Gastrocnemius medialis (tissue), 4 donors: ENCODE data around the gene SHLD1.

Experiments
- POLR2A ChIP-seq, 2 donors: fragments of 450-650 bp; IDR thresholded peaks; one replicate each; pipeline ENCODE4 v1.6.1; 2017; ENCODE audit warnings: antibody characterized with exemption in 2 of 2, mild to moderate bottlenecking in 2 of 2, moderate library complexity in 2 of 2
- TF ChIP-seq, protein P1 (sequence below), 5 experiments: fragments of 450-650 bp in 3 of 5; fragments of 200-600 bp in 2 of 5; sonication (generic) in 2 of 5; IDR thresholded peaks in 4 of 5; conservative IDR thresholded peaks in 1 of 5; 1 replicate in 4 of 5; 2 replicates in 1 of 5; pipeline ENCODE4 v1.5.1; 2016 to 2019; ENCODE audit warnings: antibody characterized with exemption in 5 of 5, mild to moderate bottlenecking in 3 of 5, moderate library complexity in 3 of 5

DNA sequence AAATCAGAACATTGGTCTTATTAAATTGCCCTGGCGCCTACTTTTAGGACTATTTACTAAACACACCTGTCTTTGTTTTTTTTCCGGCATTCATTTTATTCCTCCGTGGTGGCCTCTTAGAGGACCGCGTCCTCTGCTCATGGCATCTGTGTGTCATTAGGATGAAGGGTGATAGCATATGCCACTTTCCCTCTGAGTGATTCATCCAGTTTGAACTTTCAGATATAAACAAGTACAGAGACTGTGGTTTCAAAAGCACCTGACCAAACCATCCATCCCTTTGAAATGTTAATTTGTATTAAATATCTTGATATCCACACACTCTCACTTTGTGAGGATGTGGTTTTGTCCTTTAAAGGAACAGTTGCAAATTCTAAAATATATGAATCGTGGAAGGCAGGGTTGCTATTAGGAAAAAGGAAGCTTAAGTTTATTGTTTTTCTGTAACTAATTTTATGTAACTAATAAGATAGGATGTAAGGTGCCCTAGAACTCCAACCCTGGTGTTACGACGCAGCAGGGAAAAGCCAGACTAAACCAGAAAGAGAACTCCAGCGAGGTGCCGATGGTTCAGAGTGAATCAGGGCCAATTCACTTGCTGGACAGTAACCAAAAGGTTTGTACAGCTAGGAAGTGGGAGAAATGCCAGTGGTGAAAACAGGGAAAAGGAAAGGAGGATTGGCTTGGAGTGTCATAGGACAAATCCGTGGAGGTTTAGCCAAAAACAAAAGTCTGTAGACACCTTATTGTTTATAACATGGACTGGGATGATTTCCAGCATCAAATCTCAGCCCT is 98.7 kb downstream of the SHLD1 start:
- TF ChIP-seq, protein P1, sequence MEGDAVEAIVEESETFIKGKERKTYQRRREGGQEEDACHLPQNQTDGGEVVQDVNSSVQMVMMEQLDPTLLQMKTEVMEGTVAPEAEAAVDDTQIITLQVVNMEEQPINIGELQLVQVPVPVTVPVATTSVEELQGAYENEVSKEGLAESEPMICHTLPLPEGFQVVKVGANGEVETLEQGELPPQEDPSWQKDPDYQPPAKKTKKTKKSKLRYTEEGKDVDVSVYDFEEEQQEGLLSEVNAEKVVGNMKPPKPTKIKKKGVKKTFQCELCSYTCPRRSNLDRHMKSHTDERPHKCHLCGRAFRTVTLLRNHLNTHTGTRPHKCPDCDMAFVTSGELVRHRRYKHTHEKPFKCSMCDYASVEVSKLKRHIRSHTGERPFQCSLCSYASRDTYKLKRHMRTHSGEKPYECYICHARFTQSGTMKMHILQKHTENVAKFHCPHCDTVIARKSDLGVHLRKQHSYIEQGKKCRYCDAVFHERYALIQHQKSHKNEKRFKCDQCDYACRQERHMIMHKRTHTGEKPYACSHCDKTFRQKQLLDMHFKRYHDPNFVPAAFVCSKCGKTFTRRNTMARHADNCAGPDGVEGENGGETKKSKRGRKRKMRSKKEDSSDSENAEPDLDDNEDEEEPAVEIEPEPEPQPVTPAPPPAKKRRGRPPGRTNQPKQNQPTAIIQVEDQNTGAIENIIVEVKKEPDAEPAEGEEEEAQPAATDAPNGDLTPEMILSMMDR (IDR thresholded peaks at IDR 0.05 in 4 of 5, conservative IDR thresholded peaks at IDR 0.05 in 1 of 5): no peak
- peak in 1 of 2 donors; percentile 63 for TF ChIP-seq POLR2A (IDR thresholded peaks at IDR 0.05)
